ENCODE measurements around the gene MYO1F.

GRCh38 chr19:8578642-8579265 is 1.5 kb upstream of the MYO1F start:
- TF ChIP-seq POLR2AphosphoS5 (IDR thresholded peaks at IDR 0.05; ENCODE audit: low read depth, low read length) (no peak), POLR2A (IDR thresholded peaks at IDR 0.05; ENCODE audit: low read depth, low read length) (no peak)

Data from GM12892 (cell line).